Adipocyte (in vitro differentiated cells): ENCODE results near the gene TSPAN5.

Experiments
- DNase-seq: peaks from one replicate; pipeline ENCODE4 v3.0.0-alpha.2; 2015; ENCODE audit warnings: low read depth
- H3K27me3 ChIP-seq: replicated peaks from 2 replicates; pipeline ENCODE4 v1.7.0; 2013; ENCODE audit warnings: mild to moderate bottlenecking, low read length, moderate library complexity; ENCODE audit not compliant: control insufficient read depth, insufficient read depth
- H3K36me3 ChIP-seq: 2 replicates; pipeline ENCODE4 v1.7.0; 2013; ENCODE audit warnings: low read length, mild to moderate bottlenecking, moderate library complexity; ENCODE audit not compliant: control insufficient read depth, insufficient read depth, severe bottlenecking
- H3K4me1 ChIP-seq: 2 replicates; pipeline ENCODE4 v1.7.0; 2013; ENCODE audit warnings: mild to moderate bottlenecking, low read length, moderate library complexity; ENCODE audit not compliant: control insufficient read depth, insufficient read depth
- H3K4me3 ChIP-seq: 2 replicates; pipeline ENCODE4 v1.7.0; 2013; ENCODE audit warnings: mild to moderate bottlenecking, low read length, moderate library complexity
- H3K9ac ChIP-seq: 2 replicates; pipeline ENCODE4 v1.7.0; 2013; ENCODE audit warnings: mild to moderate bottlenecking, low read length, moderate library complexity
- H3K9me3 ChIP-seq: 2 replicates; pipeline ENCODE4 v1.7.0; 2013; ENCODE audit warnings: mild to moderate bottlenecking, low read length, moderate library complexity; ENCODE audit not compliant: control insufficient read depth

The TSPAN5 gene

GRCh38 chr4:98509721-98510120 lies 148.7 kb downstream of the TSPAN5 start:
- Histone ChIP-seq H3K4me3 (peak overlapping the region; percentile 14), H3K27me3 (no peaks in the 10 kb centered on the region), H3K9me3 (no peaks in the 10 kb centered on the region), H3K4me1 (peaks cover 34% of the 10 kb centered on the region), H3K36me3 (no peaks in the 10 kb centered on the region), H3K9ac (peak overlapping the region; percentile 34)
- no peak for DNase-seq

DNA sequence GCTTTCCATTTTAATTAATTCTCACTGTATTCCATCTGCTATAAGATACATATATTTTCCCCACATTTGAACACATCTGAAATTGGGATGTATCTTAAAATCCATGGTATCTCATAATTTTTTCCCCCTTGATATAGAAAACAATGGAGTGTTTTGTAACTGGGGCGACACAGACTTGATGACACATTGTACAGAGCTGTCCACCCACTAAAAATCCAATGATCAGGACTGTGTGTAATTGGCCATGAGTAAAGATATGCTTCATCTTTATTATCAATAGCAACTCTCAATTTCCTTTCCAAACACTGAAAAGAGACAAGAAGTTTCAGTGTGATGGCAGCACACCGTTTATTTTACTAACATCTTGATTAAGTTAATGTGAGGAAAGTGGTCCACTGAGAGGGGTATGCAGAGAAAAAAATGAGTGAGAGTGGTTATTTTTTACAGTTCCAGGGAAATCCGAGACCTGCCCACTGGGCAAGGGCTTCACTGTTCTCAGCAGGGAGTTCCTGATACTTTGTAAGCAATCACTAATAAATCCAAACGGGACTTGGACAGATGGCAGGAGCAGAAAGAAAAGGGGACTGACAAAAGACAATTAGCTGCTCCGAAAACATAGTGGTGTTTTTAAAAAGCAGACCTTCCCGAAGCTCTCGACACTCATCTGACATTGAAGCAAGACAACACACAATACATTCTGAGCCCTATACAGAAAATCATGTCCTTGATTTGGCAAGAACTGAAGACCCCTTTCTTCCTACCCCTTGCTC lies 149.4 kb downstream of the TSPAN5 start:
- Histone ChIP-seq H3K27me3 (no peaks in the 10 kb centered on the region), H3K36me3 (no peaks in the 10 kb centered on the region), H3K4me3 (peak overlapping the region; percentile 14), H3K4me1 (peaks cover 34% of the 10 kb centered on the region), H3K9me3 (no peaks in the 10 kb centered on the region), H3K9ac (peak overlapping the region; percentile 34)
- no peak for DNase-seq

GRCh38 chr4:98508248-98508647 lies 150.2 kb downstream of the TSPAN5 start:
- H3K4me1 ChIP-seq: peaks cover 34% of the 10 kb centered on the region
- no peak for DNase-seq

GRCh38 chr4:98507299-98507698 lies 151.1 kb downstream of the TSPAN5 start:
- H3K36me3 ChIP-seq: no peaks in the 10 kb centered on the region
- H3K27me3 ChIP-seq: no peaks in the 10 kb centered on the region
- no peak for DNase-seq
- H3K9me3 ChIP-seq: no peaks in the 10 kb centered on the region
- H3K9ac ChIP-seq: no peak overlapping the region
- H3K4me1 ChIP-seq: peaks cover 34% of the 10 kb centered on the region
- H3K4me3 ChIP-seq: no peak overlapping the region

More at GRCh38 chr4:98508248-98508647, 150.2 kb downstream of the TSPAN5 start:
- no peaks in the 10 kb centered on the region for H3K27me3 ChIP-seq
- no peaks in the 10 kb centered on the region for H3K36me3 ChIP-seq
- H3K9me3 ChIP-seq: no peaks in the 10 kb centered on the region
- H3K4me3 ChIP-seq: no peak overlapping the region
- no peak overlapping the region for H3K9ac ChIP-seq

DNA sequence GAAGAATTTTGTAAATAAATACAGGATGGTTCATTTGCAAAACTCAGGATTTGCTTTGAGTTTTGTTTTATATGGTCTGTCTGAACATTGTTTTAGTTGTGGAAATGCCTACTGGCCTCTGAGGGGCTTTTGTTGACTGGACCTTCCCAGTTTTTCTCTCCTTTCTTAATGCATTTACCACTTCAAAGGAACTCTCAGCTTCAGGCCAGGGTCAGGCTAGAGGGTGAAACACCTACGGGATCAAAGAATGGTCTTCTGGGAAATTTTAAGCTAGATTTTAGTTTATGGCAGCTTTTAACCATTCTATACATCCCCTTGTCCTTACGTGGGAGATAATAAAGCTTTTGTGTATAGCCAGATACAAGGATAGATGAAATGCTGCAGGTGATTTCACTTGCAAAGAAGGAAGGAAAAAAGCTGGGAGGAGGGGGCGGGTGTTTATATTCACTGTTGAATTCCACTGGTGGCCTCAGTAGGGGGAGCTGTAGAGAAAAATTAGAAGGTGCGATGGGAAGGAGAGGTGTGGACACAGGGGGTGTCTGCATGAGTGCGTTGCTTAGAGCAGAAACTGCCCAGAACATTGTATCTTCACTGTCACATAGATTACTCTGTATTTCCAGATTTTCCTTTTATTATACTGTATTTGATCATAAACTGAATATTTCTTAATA lies 151.8 kb downstream of the TSPAN5 start:
- H3K9ac ChIP-seq: no peak overlapping the region
- H3K36me3 ChIP-seq: no peaks in the 10 kb centered on the region
- H3K9me3 ChIP-seq: no peaks in the 10 kb centered on the region
- no peak overlapping the region for H3K4me3 ChIP-seq
- H3K4me1 ChIP-seq: peaks cover 34% of the 10 kb centered on the region
- DNase-seq: no peak
- no peaks in the 10 kb centered on the region for H3K27me3 ChIP-seq

GRCh38 chr4:98505992-98506391 lies 152.4 kb downstream of the TSPAN5 start:
- Histone ChIP-seq H3K27me3 (no peaks in the 10 kb centered on the region), H3K4me3 (no peak overlapping the region), H3K36me3 (no peaks in the 10 kb centered on the region), H3K9ac (no peak overlapping the region), H3K4me1 (peaks cover 28% of the 10 kb centered on the region), H3K9me3 (no peaks in the 10 kb centered on the region)
- no peak for DNase-seq

DNA sequence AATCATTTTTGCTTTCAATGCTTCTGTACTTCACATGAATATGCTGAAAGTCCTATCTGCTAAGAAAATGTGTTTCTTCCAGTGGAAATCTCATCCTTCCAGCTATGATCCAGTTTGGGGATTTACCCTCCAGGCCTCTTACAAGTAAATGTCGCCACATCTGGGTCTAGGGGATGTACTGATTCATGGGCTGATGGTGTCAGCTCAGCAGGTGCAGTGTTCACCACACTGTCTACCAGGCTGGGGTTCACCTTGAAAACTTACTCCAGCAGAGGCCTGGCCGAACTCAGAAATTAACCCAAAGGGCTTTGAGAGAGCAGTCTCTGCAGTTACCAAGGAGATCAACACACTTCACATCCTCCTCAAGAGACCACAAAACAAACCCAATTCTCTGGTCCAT lies 154.3 kb downstream of the TSPAN5 start:
- Histone ChIP-seq H3K9me3 (no peaks in the 10 kb centered on the region), H3K27me3 (no peaks in the 10 kb centered on the region), H3K4me3 (no peak overlapping the region), H3K9ac (no peak overlapping the region), H3K36me3 (no peaks in the 10 kb centered on the region), H3K4me1 (peaks cover 10% of the 10 kb centered on the region)
- no peak for DNase-seq

- Histone ChIP-seq H3K9me3 (no peaks in the 10 kb centered on the region), H3K36me3 (no peaks in the 10 kb centered on the region), H3K4me3 (no peak overlapping the region), H3K9ac (no peak overlapping the region), H3K27me3 (no peaks in the 10 kb centered on the region), H3K4me1 (peaks cover 5% of the 10 kb centered on the region)
- no peak for DNase-seq
Measured at GRCh38 chr4:98503676-98504075, 154.7 kb downstream of the TSPAN5 start.

DNA sequence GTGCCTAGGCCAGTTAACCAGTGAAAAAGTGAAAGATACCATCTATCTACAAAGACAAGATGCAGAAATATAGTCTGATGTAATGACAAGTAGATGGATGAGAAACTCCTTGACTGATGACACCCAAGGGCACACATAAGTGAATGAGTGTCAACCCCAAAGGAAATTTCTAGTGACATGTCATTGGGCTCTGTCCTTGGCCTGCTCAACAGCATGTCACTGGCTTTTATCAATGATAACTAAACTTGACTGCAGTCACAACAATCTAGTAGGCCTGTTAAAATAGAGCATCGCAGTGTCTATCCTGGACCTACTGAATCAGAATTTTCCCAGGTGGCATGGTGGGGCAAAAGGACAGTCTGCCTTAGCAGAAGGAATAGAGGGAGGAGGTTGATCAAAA lies 155.8 kb downstream of the TSPAN5 start:
- H3K36me3 ChIP-seq: no peaks in the 10 kb centered on the region
- H3K9me3 ChIP-seq: no peaks in the 10 kb centered on the region
- H3K4me1 ChIP-seq: no peaks in the 10 kb centered on the region
- H3K9ac ChIP-seq: no peak overlapping the region
- DNase-seq: no peak
- no peak overlapping the region for H3K4me3 ChIP-seq
- H3K27me3 ChIP-seq: no peaks in the 10 kb centered on the region

DNA sequence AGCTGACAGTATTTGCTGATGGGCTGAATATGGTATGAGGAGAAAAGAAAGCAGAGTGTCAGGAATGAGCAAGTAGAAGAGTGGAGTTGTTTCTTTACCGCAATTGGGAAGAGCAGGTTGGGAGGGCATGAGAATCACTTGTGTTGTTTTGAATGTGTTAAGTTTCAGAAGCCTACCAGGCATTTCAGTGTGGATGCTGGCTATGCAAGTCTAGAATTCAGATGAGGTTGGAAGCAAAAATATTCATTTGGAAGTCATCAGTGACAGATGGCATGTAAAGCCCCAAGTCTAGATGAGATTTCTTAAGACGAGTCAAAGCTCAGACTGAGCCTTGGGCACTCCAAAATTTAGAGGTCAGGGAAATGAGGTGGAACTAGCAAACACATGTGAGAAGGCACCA lies 156.4 kb downstream of the TSPAN5 start:
- Histone ChIP-seq H3K36me3 (no peaks in the 10 kb centered on the region), H3K4me3 (no peak overlapping the region), H3K9ac (no peak overlapping the region), H3K27me3 (no peaks in the 10 kb centered on the region), H3K4me1 (no peaks in the 10 kb centered on the region), H3K9me3 (no peaks in the 10 kb centered on the region)
- no peak for DNase-seq

DNA sequence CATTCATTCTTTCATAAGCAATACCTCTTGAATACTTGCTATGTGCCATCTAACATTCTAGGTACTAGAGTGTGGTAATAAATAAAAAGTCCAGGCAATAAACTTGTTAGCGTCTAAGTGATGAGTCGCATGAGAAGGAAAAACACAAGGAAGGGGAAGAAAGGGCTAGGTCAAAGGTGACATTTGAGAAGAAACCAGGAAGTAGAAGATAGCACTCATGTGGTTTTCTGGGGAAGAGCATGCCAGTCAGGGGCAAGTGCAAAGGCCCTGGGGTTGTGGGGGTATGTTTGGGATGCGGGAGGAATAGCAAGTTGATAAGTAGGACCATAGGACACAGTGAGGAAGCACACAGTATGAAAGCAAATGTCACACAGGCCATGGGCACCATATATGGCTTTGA lies 157.0 kb downstream of the TSPAN5 start:
- Histone ChIP-seq H3K4me1 (no peaks in the 10 kb centered on the region), H3K4me3 (no peak overlapping the region), H3K9ac (no peak overlapping the region), H3K9me3 (no peaks in the 10 kb centered on the region), H3K27me3 (no peaks in the 10 kb centered on the region), H3K36me3 (no peaks in the 10 kb centered on the region)
- no peak for DNase-seq
